Measurements from ENCODE around the gene LETMD1.

Gene LETMD1

DNA sequence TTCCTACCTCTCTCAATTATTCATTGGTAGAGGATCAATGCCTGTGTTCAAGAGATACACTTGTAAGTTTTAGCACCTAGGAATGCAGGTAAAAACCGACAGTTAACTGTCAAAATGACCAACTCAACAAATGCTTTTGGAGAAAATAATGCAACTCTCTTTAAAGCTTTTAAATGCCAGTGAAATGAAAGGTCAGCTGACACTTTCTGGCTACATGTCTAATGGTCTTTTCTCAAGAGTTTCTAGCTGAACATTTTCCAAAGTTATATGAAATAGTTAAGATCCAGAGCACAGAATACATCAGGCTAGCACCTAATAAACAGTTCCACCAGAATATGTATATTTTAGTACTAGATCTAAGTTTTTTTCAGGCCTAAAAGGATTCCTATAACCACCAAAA lies 33.3 kb downstream of the LETMD1 start:
- no peak for TF ChIP-seq GATA2 (IDR thresholded peaks at IDR 0.05; ENCODE audit: low read depth, low read length)
- no peak for TF ChIP-seq GATA3 (IDR thresholded peaks at IDR 0.05; ENCODE audit: low read depth, low read length)

DNA sequence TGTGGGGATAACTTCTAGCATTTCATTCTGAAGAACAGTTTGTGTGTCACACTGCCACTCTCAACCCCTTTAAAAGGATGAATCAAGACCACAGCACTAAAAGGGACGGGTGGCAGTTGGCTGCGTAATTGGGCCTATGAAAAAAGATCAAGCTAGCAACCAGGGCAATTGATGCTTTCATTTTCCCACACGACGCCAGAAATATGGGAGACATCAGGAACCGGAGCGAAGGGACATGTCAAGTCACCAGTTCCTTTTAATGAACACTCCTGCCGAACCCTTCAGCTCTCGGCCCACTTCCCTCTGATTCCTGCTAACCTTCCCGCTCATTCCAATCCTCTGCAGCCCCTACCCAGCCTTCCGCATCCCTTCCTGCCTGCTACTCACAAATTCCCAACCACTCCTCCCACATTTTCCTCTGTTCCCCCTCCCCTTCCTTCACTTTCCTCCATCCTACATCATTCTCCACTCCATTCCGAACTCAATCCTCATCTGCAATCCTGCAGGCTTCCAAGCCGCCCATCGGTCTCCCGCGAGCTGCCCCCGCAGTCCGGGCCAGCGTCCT lies 34.5 kb downstream of the LETMD1 start:
- no peak for TF ChIP-seq GATA3 (IDR thresholded peaks at IDR 0.05; ENCODE audit: low read depth, low read length)
- TF ChIP-seq GATA2 (IDR thresholded peaks at IDR 0.05; ENCODE audit: low read depth, low read length) = no peak

DNA sequence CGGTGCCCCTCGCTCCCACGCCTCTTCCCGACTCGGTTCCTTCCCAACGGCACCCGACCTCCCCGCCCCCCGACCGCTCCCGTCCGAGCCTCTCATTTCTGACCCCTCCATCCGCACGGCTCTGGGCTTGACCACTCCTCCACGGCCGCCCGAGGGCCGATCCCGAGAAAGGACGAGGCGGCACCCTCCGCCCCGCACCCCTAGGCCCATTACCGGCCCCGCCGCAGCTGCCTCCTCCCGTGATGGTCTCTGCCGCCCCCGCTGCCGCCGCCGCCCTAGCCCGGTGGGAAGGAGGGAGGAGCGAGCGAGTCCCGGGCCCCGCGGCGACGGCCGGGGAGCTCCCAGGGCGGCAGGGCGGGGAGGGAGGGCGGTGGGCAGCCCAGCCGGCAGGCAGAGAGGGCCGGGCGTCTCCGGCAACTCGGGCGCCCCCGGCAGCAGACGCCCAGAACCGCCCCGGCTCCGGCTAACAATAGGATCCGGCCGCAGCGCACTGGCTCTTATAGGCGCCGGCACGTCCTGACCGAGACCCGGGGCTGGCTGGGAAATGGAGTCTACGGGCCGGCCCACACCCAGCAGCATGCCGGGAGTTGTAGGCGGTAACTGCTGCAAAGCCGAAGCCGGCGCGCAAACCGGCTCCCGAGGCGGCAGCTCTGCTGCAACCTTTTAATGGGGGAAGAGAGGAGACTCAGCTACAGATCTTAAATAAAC lies 35.2 kb downstream of the LETMD1 start, which contains the start of gene CSRNP2:
Gene CSRNP2 (minus strand): TSS at position 471 of the 708 bp plus-strand sequence. CDS start 7,035 bp downstream, outside the sequence.
- TF ChIP-seq GATA2 (IDR thresholded peaks at IDR 0.05; ENCODE audit: low read depth, low read length) (no peak), GATA3 (IDR thresholded peaks at IDR 0.05; ENCODE audit: low read depth, low read length) (no peak)

DNA sequence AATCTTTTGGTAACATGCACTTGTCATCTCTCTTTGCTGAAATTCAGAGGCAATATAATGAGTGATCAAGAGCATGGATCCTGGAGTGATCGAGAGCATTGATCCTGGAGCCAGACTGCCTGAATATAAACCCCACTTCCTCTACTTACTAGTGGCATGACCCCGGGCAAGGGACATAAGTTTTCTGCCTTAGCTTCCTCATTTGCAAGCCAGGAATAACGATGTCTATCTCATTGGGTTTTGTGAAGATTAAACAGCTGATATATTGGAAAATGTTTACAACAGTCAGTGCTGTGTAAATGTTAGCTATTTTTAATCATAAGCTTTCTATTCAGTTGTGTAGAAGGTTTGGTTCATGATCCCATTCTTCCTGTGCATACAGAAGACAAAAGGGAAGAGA lies 37.6 kb downstream of the LETMD1 start:
- TF ChIP-seq GATA3 (IDR thresholded peaks at IDR 0.05; ENCODE audit: low read depth, low read length) = no peak
- no peak for TF ChIP-seq GATA2 (IDR thresholded peaks at IDR 0.05; ENCODE audit: low read depth, low read length)

DNA sequence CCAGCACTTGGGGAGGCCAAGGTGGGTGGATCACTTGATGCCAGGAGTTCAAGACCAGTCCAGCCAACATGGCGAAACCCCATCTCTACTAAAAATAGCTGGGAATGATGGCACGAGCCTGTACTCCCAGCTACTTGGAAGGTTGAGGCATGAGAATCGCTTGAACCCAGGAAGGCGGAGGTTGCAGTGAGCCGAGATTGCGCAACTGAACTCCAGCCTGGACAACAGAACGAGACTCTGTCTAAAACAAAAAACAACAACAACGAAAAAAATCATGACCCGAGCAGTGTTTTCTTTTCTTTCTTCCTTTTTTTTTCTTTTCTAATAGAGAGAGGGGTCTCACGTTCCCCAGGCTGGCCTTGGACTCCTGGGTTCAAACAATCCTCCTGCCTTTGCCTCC lies 38.8 kb downstream of the LETMD1 start:
- TF ChIP-seq GATA2 (IDR thresholded peaks at IDR 0.05; ENCODE audit: low read depth, low read length) (no peak), GATA3 (IDR thresholded peaks at IDR 0.05; ENCODE audit: low read depth, low read length) (no peak)

DNA sequence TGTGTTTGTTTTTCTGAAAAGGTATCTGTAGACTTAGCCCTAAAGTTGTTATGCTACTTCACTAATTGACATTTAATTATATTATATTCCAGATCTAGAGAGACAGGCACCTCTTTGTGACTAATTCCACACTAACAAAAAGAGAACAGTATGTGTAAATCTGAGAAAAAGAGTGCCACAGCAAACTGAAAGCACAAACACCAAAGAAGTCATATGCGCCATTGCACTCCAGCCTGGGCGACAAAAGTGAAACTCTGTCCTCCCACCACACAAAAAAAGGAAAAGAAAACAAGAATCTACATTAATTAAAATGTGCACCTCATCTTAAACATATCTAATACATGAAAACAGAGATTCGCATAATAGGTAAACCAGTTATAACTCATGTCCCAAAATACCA lies 39.7 kb downstream of the LETMD1 start:
- TF ChIP-seq GATA2 (IDR thresholded peaks at IDR 0.05; ENCODE audit: low read depth, low read length) (no peak), GATA3 (IDR thresholded peaks at IDR 0.05; ENCODE audit: low read depth, low read length) (no peak)

DNA sequence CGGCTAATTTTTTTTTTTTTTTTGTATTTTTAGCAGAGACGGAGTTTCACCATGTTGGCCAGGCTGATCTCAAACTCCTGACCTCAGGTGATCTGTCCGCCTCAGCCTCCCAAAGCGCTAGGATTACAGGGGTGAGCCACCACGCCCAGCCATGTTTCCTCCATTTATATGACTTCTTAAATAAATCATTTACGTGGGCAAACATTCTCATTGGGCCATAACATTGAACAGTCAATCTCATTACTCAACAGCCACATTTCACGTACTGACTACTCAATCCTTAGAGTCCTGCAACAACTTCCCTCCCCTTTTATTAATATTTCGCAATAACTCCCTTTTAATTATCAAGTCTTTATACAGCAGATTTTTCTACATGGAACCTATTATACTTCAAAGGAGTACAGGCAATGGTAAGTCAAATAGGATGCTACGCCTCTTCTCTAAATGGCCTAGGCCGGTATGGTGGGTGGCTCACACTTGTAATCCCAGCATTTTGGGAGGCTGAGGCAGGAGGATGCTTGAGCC lies 42.6 kb downstream of the LETMD1 start:
- TF ChIP-seq GATA3 (IDR thresholded peaks at IDR 0.05; ENCODE audit: low read depth, low read length) (no peak), GATA2 (IDR thresholded peaks at IDR 0.05; ENCODE audit: low read depth, low read length) (no peak)

DNA sequence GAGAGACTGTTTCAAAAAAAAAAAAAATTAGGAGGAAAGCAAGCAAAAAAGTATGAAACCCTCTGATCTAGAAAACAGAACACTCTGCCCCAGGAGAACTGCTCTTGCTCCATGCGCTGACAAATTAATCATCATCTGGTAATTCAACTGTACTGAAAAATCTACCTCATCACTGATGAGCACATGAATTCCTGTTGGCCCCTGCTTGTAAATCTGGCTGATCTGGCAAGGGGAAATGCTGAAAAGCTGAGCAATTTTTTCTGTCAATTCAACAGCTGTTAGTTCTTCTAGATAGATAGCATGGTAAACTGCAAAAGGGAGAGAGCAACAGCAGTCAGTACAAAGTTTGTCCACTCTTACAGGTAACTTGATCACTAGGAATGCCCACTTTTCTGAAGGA lies 50.5 kb downstream of the LETMD1 start:
- TF ChIP-seq GATA2 (IDR thresholded peaks at IDR 0.05; ENCODE audit: low read depth, low read length) = no peak
- no peak for TF ChIP-seq GATA3 (IDR thresholded peaks at IDR 0.05; ENCODE audit: low read depth, low read length)

DNA sequence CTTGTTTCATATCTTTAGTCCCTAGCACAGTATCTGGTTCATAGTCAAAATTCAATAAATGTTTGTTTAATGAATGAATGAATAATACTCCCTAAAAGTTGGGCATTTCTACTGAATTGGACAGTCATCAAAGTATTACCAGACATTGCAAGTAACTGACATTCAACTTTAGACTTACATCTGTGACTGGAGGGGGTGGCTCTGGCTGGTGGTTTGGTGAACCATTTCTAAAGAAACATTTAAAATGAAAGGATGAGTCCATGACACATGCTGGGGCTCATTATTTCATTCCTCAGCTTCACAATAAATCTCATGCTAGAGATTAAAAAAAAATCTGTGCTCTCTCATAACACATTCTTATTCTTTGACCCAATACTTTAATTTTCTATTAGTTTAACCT lies 55.9 kb downstream of the LETMD1 start:
- TF ChIP-seq GATA3 (IDR thresholded peaks at IDR 0.05; ENCODE audit: low read depth, low read length) = no peak
- no peak for TF ChIP-seq GATA2 (IDR thresholded peaks at IDR 0.05; ENCODE audit: low read depth, low read length)

DNA sequence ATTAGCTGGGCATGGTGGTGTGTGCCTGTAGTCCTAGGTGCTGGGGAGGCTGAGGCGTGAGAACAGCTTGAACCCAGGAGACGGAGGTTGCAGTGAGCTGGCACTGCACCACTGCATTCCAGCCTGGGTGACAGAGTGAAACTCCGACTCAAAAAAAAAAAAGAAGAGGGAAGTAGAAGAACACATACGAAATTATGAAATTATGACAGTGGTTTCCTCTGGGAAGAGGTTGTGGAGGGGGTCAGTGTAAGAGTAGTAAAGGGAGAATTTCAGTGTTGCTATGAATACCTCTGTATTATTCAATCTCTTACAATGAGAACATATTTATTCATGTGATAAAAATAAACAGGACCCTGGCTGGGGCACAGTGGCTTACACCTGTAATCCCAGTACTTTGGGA lies 60.0 kb downstream of the LETMD1 start:
- no peak for TF ChIP-seq GATA3 (IDR thresholded peaks at IDR 0.05; ENCODE audit: low read depth, low read length)
- no peak for TF ChIP-seq GATA2 (IDR thresholded peaks at IDR 0.05; ENCODE audit: low read depth, low read length)

All from SH-SY5Y (cell line).